Gastroesophageal sphincter (tissue), 4 donors: ENCODE data around the gene SLC23A2. TPM values are rescaled to one million over a fixed set of nuclear protein-coding genes. Genes with fewer than 3 reads are reported as not detected.

Experiments used
- ATAC-seq: fragments of 150-250 bp; one replicate; pipeline ENCODE4 v1.9.1; 2016; ENCODE audit warnings: mild to moderate bottlenecking, moderate library complexity
- H3K27ac ChIP-seq, 4 donors: fragments of 200-600 bp; sonication (generic) in 3 of 4; 1 replicate in 3 of 4; 2 replicates in 1 of 4; pipeline ENCODE4 v1.5.1; 2016 to 2019
- H3K27me3 ChIP-seq: fragments of 200-600 bp; sonication (generic); one replicate; pipeline ENCODE4 v1.5.1; 2019
- H3K36me3 ChIP-seq, 2 donors: fragments of 200-600 bp; sonication (generic); one replicate each; pipeline ENCODE4 v1.5.1; 2019; ENCODE audit warnings: control low read depth in 1 of 2
- H3K4me1 ChIP-seq, 3 donors: fragments of 200-600 bp; sonication (generic); 1 replicate in 2 of 3; 2 replicates in 1 of 3; pipeline ENCODE4 v1.5.1; 2016 to 2019; ENCODE audit warnings: control low read depth in 2 of 3
- H3K4me3 ChIP-seq, 2 donors: fragments of 200-600 bp; sonication (generic); one replicate each; pipeline ENCODE4 v1.5.1; 2019; ENCODE audit warnings: mild to moderate bottlenecking in 1 of 2, moderate library complexity in 1 of 2
- H3K9me3 ChIP-seq, 3 donors: fragments of 200-600 bp; sonication (generic); one replicate each; pipeline ENCODE4 v1.5.1; 2017 to 2019; ENCODE audit warnings: control low read depth in 2 of 3
- EP300 ChIP-seq: sonication (generic); formaldehyde crosslinking; IDR thresholded peaks from one replicate; pipeline ENCODE4 v1.6.1; 2017; ENCODE audit warnings: antibody characterized with exemption, mild to moderate bottlenecking
- POLR2A ChIP-seq, 2 donors: fragments of 450-650 bp; IDR thresholded peaks; one replicate each; pipeline ENCODE4 v1.6.1; 2017; ENCODE audit warnings: antibody characterized with exemption in 2 of 2, mild to moderate bottlenecking in 2 of 2, moderate library complexity in 1 of 2
- POLR2AphosphoS5 ChIP-seq: sonication (generic); formaldehyde crosslinking; IDR thresholded peaks from one replicate; pipeline ENCODE4 v1.6.1; 2017; ENCODE audit warnings: antibody characterized with exemption
- WGBS, 2 donors: methylation state at CpG; one replicate each; pipeline ENCODE4 v1.1.5; 2018; ENCODE audit warnings: low coverage in 1 of 2; 5-methylcytosine and 5-hydroxymethylcytosine counted together
- total RNA-seq, 4 donors: library from RNA; depleted of rRNA; stranded (reverse); fragments of >200 nt; gene quantifications; one replicate each; pipeline ENCODE4 v1.1.0, GENCODE V29; 2016
- TF ChIP-seq, protein P1 (sequence below), 4 experiments: fragments of 200-600 bp in 2 of 4; fragments of 450-650 bp in 2 of 4; sonication (generic) in 1 of 4; IDR thresholded peaks; one replicate each; pipeline ENCODE4 v1.5.1; 2017 to 2019; ENCODE audit warnings: antibody characterized with exemption in 4 of 4, mild to moderate bottlenecking in 2 of 4, moderate library complexity in 2 of 4

Gene SLC23A2
- total RNA-seq, 4 donors from 2014 or later: 11.5 to 19.1 (median 15.1) TPM

DNA sequence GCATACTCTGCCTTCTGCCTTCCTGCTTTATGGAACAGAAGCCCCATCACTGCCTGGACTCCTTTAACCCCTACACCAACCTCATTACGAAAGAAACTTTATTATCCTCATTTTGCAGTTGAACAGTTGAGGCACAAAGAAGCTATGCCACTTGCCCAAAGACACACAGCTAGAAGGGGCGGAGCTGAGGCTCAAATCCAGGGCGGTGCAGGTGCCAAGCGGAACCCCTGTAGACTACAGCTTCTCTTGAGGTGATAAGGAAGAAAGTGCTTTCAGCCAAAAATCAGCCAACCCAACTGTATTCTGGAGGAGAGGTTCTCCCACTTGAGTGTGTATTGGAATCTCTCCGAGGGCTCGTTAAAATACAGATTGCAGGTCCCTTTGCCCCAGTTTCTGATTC is 189.1 kb downstream of the SLC23A2 start:
- Histone ChIP-seq H3K4me1 (peaks cover 0 to 77% (median 25%) of the 10 kb centered on the region in 3 donors), H3K27ac (peak overlapping the region in 3 of 4 donors; percentile 67 to 79 (median 71)), H3K36me3 (no peaks in the 10 kb centered on the region), H3K9me3 (no peaks in the 10 kb centered on the region), H3K27me3 (no peaks in the 10 kb centered on the region), H3K4me3 (no peak overlapping the region)
- WGBS, 2 donors: no CpG with 5 or more reads among the region's 6 CpGs
- TF ChIP-seq POLR2AphosphoS5: no peak
- no peak for TF ChIP-seq EP300
- TF ChIP-seq POLR2A (IDR thresholded peaks at IDR 0.05): no peak
- TF ChIP-seq, protein P1, sequence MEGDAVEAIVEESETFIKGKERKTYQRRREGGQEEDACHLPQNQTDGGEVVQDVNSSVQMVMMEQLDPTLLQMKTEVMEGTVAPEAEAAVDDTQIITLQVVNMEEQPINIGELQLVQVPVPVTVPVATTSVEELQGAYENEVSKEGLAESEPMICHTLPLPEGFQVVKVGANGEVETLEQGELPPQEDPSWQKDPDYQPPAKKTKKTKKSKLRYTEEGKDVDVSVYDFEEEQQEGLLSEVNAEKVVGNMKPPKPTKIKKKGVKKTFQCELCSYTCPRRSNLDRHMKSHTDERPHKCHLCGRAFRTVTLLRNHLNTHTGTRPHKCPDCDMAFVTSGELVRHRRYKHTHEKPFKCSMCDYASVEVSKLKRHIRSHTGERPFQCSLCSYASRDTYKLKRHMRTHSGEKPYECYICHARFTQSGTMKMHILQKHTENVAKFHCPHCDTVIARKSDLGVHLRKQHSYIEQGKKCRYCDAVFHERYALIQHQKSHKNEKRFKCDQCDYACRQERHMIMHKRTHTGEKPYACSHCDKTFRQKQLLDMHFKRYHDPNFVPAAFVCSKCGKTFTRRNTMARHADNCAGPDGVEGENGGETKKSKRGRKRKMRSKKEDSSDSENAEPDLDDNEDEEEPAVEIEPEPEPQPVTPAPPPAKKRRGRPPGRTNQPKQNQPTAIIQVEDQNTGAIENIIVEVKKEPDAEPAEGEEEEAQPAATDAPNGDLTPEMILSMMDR (IDR thresholded peaks at IDR 0.05): no peak
- no peak for ATAC-seq

DNA sequence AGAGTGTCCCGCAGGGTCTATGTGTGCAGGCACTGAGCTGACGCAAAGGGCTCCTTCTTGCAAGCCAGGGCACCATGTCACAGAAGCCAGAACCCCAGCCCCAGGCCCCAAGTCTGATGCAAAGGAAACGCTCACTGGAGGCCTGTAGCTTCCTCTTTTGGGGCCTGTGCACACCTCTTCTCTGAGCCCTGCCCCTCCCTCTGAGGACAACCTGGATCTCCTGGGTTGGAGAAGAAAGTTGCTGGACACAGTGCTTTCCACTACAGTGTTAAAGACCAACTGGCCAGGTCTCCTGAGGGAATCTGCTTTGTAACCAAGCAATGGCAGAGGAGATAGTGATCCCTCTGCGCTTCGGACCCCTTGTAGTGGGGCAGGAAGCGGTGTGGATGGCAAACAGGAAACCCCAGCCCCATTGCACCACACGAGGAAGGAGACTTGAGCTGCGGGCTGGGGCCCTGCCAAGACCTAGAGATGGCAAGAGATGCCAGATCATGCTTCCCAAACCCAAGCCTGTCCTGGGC is 189.6 kb downstream of the SLC23A2 start:
- TF ChIP-seq EP300 (no peak), POLR2A (IDR thresholded peaks at IDR 0.05) (no peak), POLR2AphosphoS5 (no peak)
- TF ChIP-seq, protein P1 (IDR thresholded peaks at IDR 0.05): no peak
- Histone ChIP-seq H3K9me3 (no peaks in the 10 kb centered on the region), H3K4me1 (peaks cover 0 to 77% (median 25%) of the 10 kb centered on the region in 3 donors), H3K4me3 (no peak overlapping the region), H3K27me3 (no peaks in the 10 kb centered on the region), H3K36me3 (no peaks in the 10 kb centered on the region), H3K27ac (peak overlapping the region in 2 of 4 donors; percentile 38 to 71)
- 81 to 82% methylated on average over 2 to 4 of the region's 8 CpGs for WGBS, 2 donors
- ATAC-seq: peak; percentile 46

DNA sequence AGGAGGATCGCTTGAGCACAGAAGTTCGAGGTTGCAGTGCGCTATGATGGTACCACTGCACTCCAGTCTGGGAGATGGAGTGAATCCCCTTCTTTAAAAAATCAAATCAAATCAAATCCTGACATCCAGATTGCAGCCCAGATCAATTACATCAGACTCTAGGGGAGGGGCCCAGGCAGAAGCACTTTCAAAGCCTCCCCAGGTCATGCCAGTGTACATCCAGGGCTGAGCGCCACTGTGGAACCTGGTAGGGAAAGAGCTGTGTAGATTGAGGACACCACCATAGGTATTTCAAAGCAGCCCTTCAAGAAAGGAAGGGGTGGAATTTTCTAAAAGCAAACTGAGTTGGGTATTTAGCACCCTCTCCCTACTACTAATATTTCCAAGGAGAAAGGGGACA is 190.1 kb downstream of the SLC23A2 start:
- H3K9me3 ChIP-seq: no peaks in the 10 kb centered on the region
- 90 to 93% methylated on average over 4 of the region's 4 CpGs for WGBS, 2 donors
- H3K27ac ChIP-seq: peak overlapping the region in 2 of 4 donors; percentile 31 to 71
- TF ChIP-seq POLR2AphosphoS5 (no peak), POLR2A (IDR thresholded peaks at IDR 0.05) (no peak), EP300 (no peak)
- TF ChIP-seq, protein P1 (IDR thresholded peaks at IDR 0.05): no peak
- H3K36me3 ChIP-seq: no peaks in the 10 kb centered on the region
- ATAC-seq: no peak
- H3K4me1 ChIP-seq: peaks cover 0 to 82% (median 25%) of the 10 kb centered on the region in 3 donors
- no peaks in the 10 kb centered on the region for H3K27me3 ChIP-seq
- H3K4me3 ChIP-seq: no peak overlapping the region

DNA sequence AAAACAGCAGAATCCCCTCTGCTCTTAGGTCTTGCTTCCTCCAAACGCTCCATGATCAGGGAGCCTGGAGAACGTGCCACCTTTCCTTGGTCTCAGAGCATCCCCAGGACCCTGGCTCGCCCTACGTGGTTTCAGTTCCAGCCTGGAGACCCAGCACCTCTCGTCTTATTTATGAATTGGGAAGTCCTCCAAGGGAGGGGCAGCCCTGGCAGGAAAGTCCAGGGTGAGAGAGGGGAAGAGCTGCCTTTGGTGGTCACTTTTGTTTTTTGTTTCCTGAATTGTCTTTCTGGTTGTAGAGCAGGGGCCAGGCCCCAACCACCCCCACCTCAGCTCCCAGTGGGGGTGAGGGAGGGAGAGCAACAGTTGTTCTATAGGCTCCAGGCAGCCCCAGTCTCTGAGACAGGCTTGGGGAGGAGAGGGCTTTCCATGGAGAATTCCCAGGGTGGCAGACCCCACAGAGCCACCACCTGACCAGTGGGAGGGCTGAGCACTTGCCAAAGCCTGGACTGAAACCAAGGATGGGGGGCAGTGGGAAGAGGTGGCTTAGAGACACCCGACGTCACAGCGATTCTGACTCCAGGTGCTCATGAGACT is 190.8 kb downstream of the SLC23A2 start:
- ATAC-seq: no peak
- whole genome bisulfite sequencing, 2 donors: 57 to 75% methylated on average over 4 to 6 of the region's 8 CpGs
- peaks cover 0 to 87% (median 23%) of the 10 kb centered on the region in 3 donors for H3K4me1 ChIP-seq
- H3K9me3 ChIP-seq: no peaks in the 10 kb centered on the region
- TF ChIP-seq EP300 (no peak), POLR2AphosphoS5 (no peak)
- TF ChIP-seq, protein P1 (IDR thresholded peaks at IDR 0.05): no peak
- no peaks in the 10 kb centered on the region for H3K27me3 ChIP-seq
- H3K36me3 ChIP-seq: peaks cover 0 to under 1% of the 10 kb centered on the region in 2 donors
- H3K4me3 ChIP-seq: no peak overlapping the region
- peak overlapping the region in 3 of 4 donors; percentile 31 to 71 (median 43) for H3K27ac ChIP-seq

DNA sequence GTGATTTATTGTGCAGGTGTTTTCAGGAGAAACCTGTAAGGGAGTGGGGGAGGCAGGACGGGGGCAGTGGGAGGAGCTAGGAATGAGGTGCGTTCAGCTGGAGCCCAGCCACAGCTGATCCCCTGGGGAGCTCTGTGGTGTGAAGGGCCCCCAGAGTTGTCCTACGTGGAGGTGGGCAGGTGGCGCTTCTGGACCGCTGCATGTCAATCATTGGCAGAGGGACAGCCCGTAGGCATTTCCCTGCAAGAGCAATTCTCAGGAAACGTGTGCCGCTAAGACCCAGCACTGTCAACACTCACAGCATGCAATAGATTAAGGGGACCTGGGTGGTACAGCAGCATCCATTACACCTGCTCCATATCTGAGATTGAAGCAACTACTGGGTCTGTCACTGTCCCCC is 191.6 kb downstream of the SLC23A2 start:
- H3K27me3 ChIP-seq: no peaks in the 10 kb centered on the region
- no peaks in the 10 kb centered on the region for H3K9me3 ChIP-seq
- ATAC-seq: no peak
- WGBS, 2 donors: 80% methylated on average over 3 of the region's 8 CpGs; no CpG with 5 or more reads in 1 of the 2 donors
- no peak overlapping the region for H3K4me3 ChIP-seq
- peak overlapping the region in 2 of 4 donors; percentile 31 to 71 for H3K27ac ChIP-seq
- peaks cover 0 to 8% of the 10 kb centered on the region in 2 donors for H3K36me3 ChIP-seq
- TF ChIP-seq EP300: no peak
- no peak for TF ChIP-seq POLR2AphosphoS5
- TF ChIP-seq POLR2A (IDR thresholded peaks at IDR 0.05): no peak
- TF ChIP-seq, protein P1 (IDR thresholded peaks at IDR 0.05): no peak
- H3K4me1 ChIP-seq: peaks cover 0 to 84% (median 20%) of the 10 kb centered on the region in 3 donors
